Measurements from ENCODE around the gene KNDC1. TPM values are rescaled to one million over a fixed set of nuclear protein-coding genes. Genes with fewer than 3 reads are reported as not detected.

KNDC1 gene
- total and polyA plus RNA-seq, 2 experiments from 2014 or later: 1.8 to 16.0 TPM

GRCh38 chr10:133270204-133270603 is 110.2 kb downstream of the KNDC1 start (continued):
- TF ChIP-seq ZNF462 (CRISPR knock-in tag; IDR thresholded peaks at IDR 0.05) (no peak), JUNB (IDR thresholded peaks at IDR 0.05; ENCODE audit: unreplicated experiment) (no peak), CTCF (conservative IDR thresholded peaks at IDR 0.05; ENCODE audit: low read depth in 2 of 2) (no peak), CREB1 (CRISPR knock-in tag; IDR thresholded peaks at IDR 0.05; ENCODE audit: low read depth) (no peak), EZH2phosphoT487 (IDR thresholded peaks at IDR 0.05; ENCODE audit: unreplicated experiment) (no peak), POLR2AphosphoS5 (IDR thresholded peaks at IDR 0.05; ENCODE audit: low read depth) (no peak), NANOG (IDR thresholded peaks at IDR 0.05; ENCODE audit: borderline replicate concordance) (no peak), ETS1 (IDR thresholded peaks at IDR 0.05) (no peak), ZNF331 (CRISPR knock-in tag; IDR thresholded peaks at IDR 0.05; ENCODE audit: low read depth) (no peak)

Measured in GM23338 (cell line).